GM10248 (cell line): ENCODE results near the gene ACHE.
"Not testable (repeated sequence)": the region's sequence is repeated elsewhere in the genome, so short reads cannot be mapped to it uniquely, and the experiment has no call there.

Source experiments
- CTCF ChIA-PET: fragments of 300-600 bp; sonication (Branson Sonifier 250); formaldehyde crosslinking; extraction: SDS; loops from one replicate; lab custom pipeline; 2021; ENCODE audit warnings: antibody characterized with exemption; lab: Yijun Ruan, JAX
- POLR2A ChIA-PET: fragments of 350-650 bp; sonication (Branson Sonifier 250); formaldehyde crosslinking; extraction: SDS; loops from one replicate; lab custom pipeline; 2020; ENCODE audit warnings: antibody characterized with exemption; lab: Yijun Ruan, JAX
- DNase-seq: peaks from one replicate; pipeline ENCODE4 v3.0.0; 2012; ENCODE audit errors: extremely low spot score
- CTCF ChIP-seq: IDR thresholded peaks from 2 replicates; pipeline ENCODE4 v1.5.1; 2012; ENCODE audit warnings: mild to moderate bottlenecking, low read depth; ENCODE audit errors: extremely low read depth, missing control alignments, control extremely low read depth

Gene ACHE

GRCh38 chr7:100929808-100930174 is 34.1 kb upstream of the ACHE start:
- no peak for DNase-seq
- no peak for TF ChIP-seq CTCF
- ChIA-PET CTCF (no interaction called here), POLR2A (no interaction called here)

GRCh38 chr7:100923616-100924015 is 27.9 kb upstream of the ACHE start:
- CTCF ChIA-PET, POLR2A ChIA-PET, DNase-seq: not testable (repeated sequence)

GRCh38 chr7:100921039-100921438 is 25.4 kb upstream of the ACHE start:
- no peak for TF ChIP-seq CTCF
- ChIA-PET CTCF (interaction anchor here (1.0 kb wide), 1 partner anchor 195 kb away, joined by 3 read pairs; no protein-coding TSS in a partner anchor), POLR2A (no interaction called here)
- no peak for DNase-seq

GRCh38 chr7:100919779-100920437 is 24.2 kb upstream of the ACHE start:
- CTCF ChIA-PET, DNase-seq, POLR2A ChIA-PET: not testable (repeated sequence)

GRCh38 chr7:100919335-100919734 is 23.6 kb upstream of the ACHE start:
- DNase-seq, CTCF ChIA-PET, POLR2A ChIA-PET: not testable (repeated sequence)

- POLR2A ChIA-PET: no interaction called here
- no peak for TF ChIP-seq CTCF
- no peak for DNase-seq
- CTCF ChIA-PET: no interaction called here
These were observed 19.3 kb upstream of the ACHE start for GRCh38 chr7:100914879-100915447.

GRCh38 chr7:100914208-100914878 is 18.7 kb upstream of the ACHE start:
- DNase-seq: no peak
- TF ChIP-seq CTCF: no peak
- CTCF ChIA-PET: no interaction called here
- POLR2A ChIA-PET: no interaction called here

GRCh38 chr7:100911484-100911883 is 15.8 kb upstream of the ACHE start:
- CTCF ChIA-PET: interaction anchor here (1.1 kb wide), 2 partner anchors 11 to 166 kb away, joined by 3 to 4 read pairs; no protein-coding TSS in a partner anchor
- POLR2A ChIA-PET: no interaction called here
- no peak for TF ChIP-seq CTCF
- no peak for DNase-seq

- CTCF ChIA-PET: interaction anchor here (0.8 to 1.1 kb wide), 3 partner anchors 13 to 167 kb away, joined by 3 to 4 read pairs (median 3); no protein-coding TSS in a partner anchor
- DNase-seq, POLR2A ChIA-PET: not testable (repeated sequence)
These were observed 14.8 kb upstream of the ACHE start for GRCh38 chr7:100910443-100910842.
